Endothelial cell of umbilical vein (primary cell): ENCODE data around the gene RCOR2. TPM values are rescaled to one million over a fixed set of nuclear protein-coding genes. Genes with fewer than 3 reads are reported as not detected.

Experiments
- BruUV-seq: library from RNA; stranded (reverse); fragments of 400-500 nt; replicated peaks from 2 replicates; lab custom pipeline; 2021; lab: Mats Ljungman, UMichigan
- CTCF ChIA-PET: fragments of 300-600, 350-600 bp; sonication (Branson Sonifier 250); formaldehyde crosslinking; loops from one replicate; lab custom pipeline; 2021; ENCODE audit warnings: antibody characterized with exemption, inconsistent platforms; lab: Charles Lee
- POLR2A ChIA-PET: fragments of 300-600, 350-600 bp; sonication (Branson Sonifier 250); formaldehyde crosslinking; loops from one replicate; lab custom pipeline; 2021; ENCODE audit warnings: antibody characterized with exemption, inconsistent platforms; lab: Charles Lee
- DNase-seq: peaks from one replicate; pipeline ENCODE4 v3.0.0-alpha.2; 2011; ENCODE audit warnings: low read depth, low spot score
- FAIRE-seq: peaks from 2 replicates; lab custom pipeline; 2011; peaks lifted over from hg19 to GRCh38; lab: Jason Lieb, UNC
- H2AFZ ChIP-seq: 2 replicates; pipeline ENCODE4 v1.6.0; 2012; ENCODE audit warnings: low read depth, low read length, control low read depth, inconsistent platforms
- H3K27ac ChIP-seq: 2 replicates; pipeline ENCODE4 v1.5.1; 2011; ENCODE audit warnings: low read depth, mild to moderate bottlenecking, control low read depth, low read length, moderate library complexity; ENCODE audit not compliant: insufficient read depth
- H3K27me3 ChIP-seq, 2 experiments: 2 replicates each; pipeline versions ENCODE4 v1.6.0 to v1.6.1; 2011; ENCODE audit warnings: low read length in 2 of 2, mixed read lengths in 1 of 2; ENCODE audit not compliant: control insufficient read depth in 2 of 2, insufficient read depth in 2 of 2
- H3K36me3 ChIP-seq, 2 experiments: 2 replicates in 1 of 2; 3 replicates in 1 of 2; pipeline ENCODE4 v1.5.1; 2011; ENCODE audit warnings: low read length in 2 of 2, mild to moderate bottlenecking in 1 of 2, moderate library complexity in 1 of 2; ENCODE audit not compliant: control insufficient read depth in 2 of 2, insufficient read depth in 2 of 2; ENCODE audit errors: extremely low read depth in 1 of 2
- H3K4me1 ChIP-seq: 3 replicates; pipeline ENCODE4 v1.5.1; 2011; ENCODE audit warnings: mild to moderate bottlenecking, low read length; ENCODE audit not compliant: control insufficient read depth, insufficient read depth; ENCODE audit errors: extremely low read depth
- H3K4me2 ChIP-seq: 2 replicates; pipeline ENCODE4 v1.6.1; 2011; ENCODE audit warnings: low read length, control low read depth, mixed read lengths; ENCODE audit not compliant: insufficient read depth
- H3K4me3 ChIP-seq, 3 experiments: fragments of 200-600 bp in 1 of 3; sonication (generic), shearing (Covaris generic) in 1 of 3; replicated peaks in 1 of 3; 2 replicates each; pipeline ENCODE4 v1.5.1; 2011 to 2016; ENCODE audit warnings: control low read depth in 3 of 3, low read length in 3 of 3, mild to moderate bottlenecking in 2 of 3, inconsistent platforms in 1 of 3, low read depth in 1 of 3, moderate library complexity in 1 of 3; ENCODE audit not compliant: insufficient read depth in 1 of 3
- H3K79me2 ChIP-seq: 2 replicates; pipeline ENCODE4 v1.6.0; 2012; ENCODE audit warnings: low read length, inconsistent platforms; ENCODE audit not compliant: control insufficient read depth, insufficient read depth
- H3K9ac ChIP-seq: replicated peaks from 2 replicates; pipeline ENCODE3; 2011; ENCODE audit warnings: low read length, control low read depth; ENCODE audit not compliant: insufficient read depth; ENCODE audit errors: extremely low read depth
- H3K9me1 ChIP-seq: replicated peaks from 3 replicates; pipeline ENCODE4 v1.6.0; 2011; ENCODE audit warnings: mild to moderate bottlenecking, low read length; ENCODE audit not compliant: control insufficient read depth, insufficient read depth; ENCODE audit errors: extremely low read depth
- H3K9me3 ChIP-seq: replicated peaks from 2 replicates; pipeline ENCODE4 v1.5.1; 2012; ENCODE audit warnings: low read length, inconsistent platforms; ENCODE audit not compliant: control insufficient read depth, insufficient read depth
- H4K20me1 ChIP-seq: replicated peaks from 2 replicates; pipeline ENCODE3; 2011; ENCODE audit warnings: mild to moderate bottlenecking, low read length; ENCODE audit not compliant: control insufficient read depth, insufficient read depth; ENCODE audit errors: extremely low read depth
- CTCF ChIP-seq, 2 donors: IDR thresholded peaks; 1 replicate in 1 of 2; 2 replicates in 1 of 2; pipeline ENCODE4 v1.5.1; 2011; ENCODE audit warnings: low read length in 2 of 2, mild to moderate bottlenecking in 2 of 2, moderate library complexity in 2 of 2, control low read depth in 1 of 2, inconsistent platforms in 1 of 2, low read depth in 1 of 2; ENCODE audit not compliant: insufficient read depth in 1 of 2; ENCODE audit errors: extremely low read depth in 1 of 2
- EZH2 ChIP-seq: IDR thresholded peaks from 2 replicates; pipeline ENCODE4 v1.6.1; 2012; ENCODE audit warnings: borderline replicate concordance, low read depth, mild to moderate bottlenecking, moderate library complexity, low read length, inconsistent platforms; ENCODE audit not compliant: severe bottlenecking
- FOS ChIP-seq: IDR thresholded peaks from 2 replicates; pipeline ENCODE4 v1.6.1; 2011; ENCODE audit warnings: mild to moderate bottlenecking, low read length, moderate library complexity, borderline replicate concordance; ENCODE audit not compliant: insufficient read depth
- GATA2 ChIP-seq: IDR thresholded peaks from 2 replicates; pipeline ENCODE4 v1.7.0; 2011; ENCODE audit warnings: low read depth, mild to moderate bottlenecking, moderate library complexity, mixed read lengths, low read length; ENCODE audit not compliant: insufficient read length, insufficient read depth
- JUN ChIP-seq: IDR thresholded peaks from 2 replicates; pipeline ENCODE4 v1.6.1; 2011; ENCODE audit warnings: borderline replicate concordance, low read depth; ENCODE audit not compliant: insufficient read length, insufficient read depth
- MAX ChIP-seq: IDR thresholded peaks from 2 replicates; pipeline ENCODE4 v1.6.1; 2011; ENCODE audit not compliant: insufficient read depth, insufficient read length
- MYC ChIP-seq: IDR thresholded peaks from one replicate; pipeline ENCODE4 v1.6.1; 2011; ENCODE audit warnings: mild to moderate bottlenecking, low read depth, low read length
- POLR2A ChIP-seq: IDR thresholded peaks from 2 replicates; pipeline ENCODE4 v1.6.1; 2012; ENCODE audit warnings: low read depth, mild to moderate bottlenecking, control low read depth, low read length
- POLR2AphosphoS5 ChIP-seq: IDR thresholded peaks from 2 replicates; pipeline ENCODE4 v1.6.1; 2012; ENCODE audit warnings: low read depth, mild to moderate bottlenecking, control low read depth, low read length, moderate library complexity; ENCODE audit not compliant: insufficient read depth
- dilution Hi-C: fragments of 300-500 bp; cut with MboI; formaldehyde crosslinking; loops from one replicate; pipeline ENCODE4 v1.15.0; 2019; ENCODE audit warnings: low sequenced_read_pairs; ENCODE audit not compliant: extremely low pct_ligation_motif_present
- intact Hi-C: fragments of 100-400 bp; cut with micrococcal nuclease; formaldehyde crosslinking; loops from one replicate; pipeline ENCODE4 v1.10.0; 2022
- polyA plus RNA-seq, 4 experiments: library from polyadenylated mRNA; depleted of rRNA in 3 of 4; stranded (reverse) in 3 of 4; unstranded in 1 of 4; fragments of >200 nt; gene quantifications; 2 replicates each; pipeline versions ENCODE4 v1.2.1 to v1.2.3, GENCODE V29; 2011 to 2012; ENCODE audit warnings: missing spikeins in 1 of 4
- total RNA-seq: library from RNA; stranded (reverse); gene quantifications from 2 replicates; pipeline ENCODE4 v1.2.3, GENCODE V29; 2021

RCOR2 gene
- total and polyA plus RNA-seq, 2 donors (not counting 3 experiments of a cell fraction or from before 2014, with no cell fraction given), result 0.13 to 0.63 TPM

GRCh38 chr11:63939397-63939891 is 22.5 kb upstream of the RCOR2 start:
- H3K9me3 ChIP-seq, result no peaks in the 10 kb centered on the region
- no peaks in the 10 kb centered on the region for H3K36me3 ChIP-seq
- peak overlapping the region; percentile 91 for H2AFZ ChIP-seq
- H3K4me2 ChIP-seq, result peak overlapping the region; percentile 74
- dilution Hi-C loops, result no loop called here
- peaks cover 24% of the 10 kb centered on the region for H3K79me2 ChIP-seq
- CTCF ChIA-PET, result interaction anchor here (0.9 to 2.4 kb wide), 4 partner anchors 13 to 170 kb away, joined by 3 to 9 read pairs (median 4); partner anchors contain the start of genes RCOR2 and ZFTA
- H4K20me1 ChIP-seq, result no peaks in the 10 kb centered on the region
- no peaks in the 10 kb centered on the region for H3K27me3 ChIP-seq
- no peaks in the 10 kb centered on the region for H3K9me1 ChIP-seq
- BruUV-seq, result no TSS peak
- peak; percentile 31 for DNase-seq
- peak overlapping the region; percentile 73 to 98 (median 78) for H3K4me3 ChIP-seq
- TF ChIP-seq FOS (no peak), MAX (no peak), CTCF (IDR thresholded peaks at IDR 0.05; ENCODE audit: extremely low read depth in 1 of 2, insufficient read depth in 1 of 2, low read depth in 1 of 2, low read length in 2 of 2) (no peak), POLR2A (no peak), JUN (no peak), MYC (no peak), POLR2AphosphoS5 (no peak), EZH2 (no peak), GATA2 (no peak)
- H3K4me1 ChIP-seq, result peaks cover 11% of the 10 kb centered on the region
- peak; percentile 49 for FAIRE-seq
- POLR2A ChIA-PET, result interaction anchor here (0.6 kb wide), 1 partner anchor 102 kb away, joined by 5 read pairs; no protein-coding TSS in a partner anchor
- no peak overlapping the region for H3K27ac ChIP-seq
- H3K9ac ChIP-seq, result peak overlapping the region; percentile 59
- intact Hi-C loops, result loop anchor here (2.0 kb wide), 3 partner anchors 23 to 173 kb away; partner anchors contain the start of genes MARK2 and RCOR2
